Mesodermal cell (in vitro differentiated cells): Measurements from ENCODE around the gene CYLD.

Source experiments
- H3K27ac ChIP-seq: 2 replicates; pipeline ENCODE4 v1.7.0; 2013; ENCODE audit warnings: mild to moderate bottlenecking, low read depth, low read length, moderate library complexity; ENCODE audit not compliant: severe bottlenecking
- H3K36me3 ChIP-seq: 2 replicates; pipeline ENCODE4 v1.7.1; 2013; ENCODE audit warnings: mild to moderate bottlenecking, low read length, moderate library complexity; ENCODE audit not compliant: control insufficient read depth, insufficient read depth
- H3K4me1 ChIP-seq: one replicate; pipeline ENCODE4 v1.7.1; 2013; ENCODE audit warnings: mild to moderate bottlenecking, low read length; ENCODE audit not compliant: insufficient read depth, control insufficient read depth, poor library complexity, severe bottlenecking
- H3K4me3 ChIP-seq: 2 replicates; pipeline ENCODE4 v1.7.0; 2013; ENCODE audit warnings: low read length, control low read depth, mild to moderate bottlenecking; ENCODE audit not compliant: insufficient read depth, poor library complexity, severe bottlenecking; ENCODE audit errors: extremely low read depth
- H3K9me3 ChIP-seq: 2 replicates; pipeline ENCODE4 v1.7.1; 2013; ENCODE audit warnings: mild to moderate bottlenecking, low read length, moderate library complexity; ENCODE audit not compliant: control insufficient read depth
- WGBS, 2 experiments: methylation state at CpG; one replicate each; pipeline ENCODE4 v1.1.5; 2013; ENCODE audit warnings: missing lambda C conversion rate in 2 of 2; ENCODE audit not compliant: insufficient coverage in 2 of 2; 5-methylcytosine and 5-hydroxymethylcytosine counted together

The CYLD gene

DNA sequence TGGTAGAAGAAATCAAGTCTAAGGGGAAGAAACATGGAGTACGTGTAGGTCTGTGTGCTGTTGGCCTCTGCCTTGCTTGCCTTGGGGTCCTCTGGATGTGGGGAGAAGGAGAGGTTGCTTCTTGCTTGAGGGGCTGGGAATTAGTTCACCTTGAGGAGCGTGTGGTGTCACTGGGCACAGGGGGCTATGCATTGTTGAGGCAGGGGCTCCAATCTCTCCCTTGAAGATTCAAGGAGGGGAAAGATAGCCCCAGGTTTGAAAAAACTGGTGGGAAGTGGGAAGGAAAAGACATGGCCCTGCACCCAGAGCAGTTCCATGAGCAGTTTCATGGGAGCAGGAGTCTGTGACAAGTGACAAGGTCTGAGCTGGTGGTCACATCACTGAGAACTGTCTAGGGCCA is 103.4 kb downstream of the CYLD start:
- 87 to 88% methylated on average over 2 of the region's 2 CpGs for WGBS, 2 experiments
- Histone ChIP-seq H3K4me3 (no peak overlapping the region), H3K36me3 (no peaks in the 10 kb centered on the region), H3K27ac (no peak overlapping the region), H3K4me1 (no peaks in the 10 kb centered on the region), H3K9me3 (no peaks in the 10 kb centered on the region)

- H3K27ac ChIP-seq: no peak overlapping the region
- H3K9me3 ChIP-seq: no peaks in the 10 kb centered on the region
- H3K4me3 ChIP-seq: no peak overlapping the region
- H3K4me1 ChIP-seq: no peaks in the 10 kb centered on the region
- H3K36me3 ChIP-seq: no peaks in the 10 kb centered on the region
- WGBS, 2 experiments: 93% methylated on average over 2 of the region's 2 CpGs; no CpG with 5 or more reads in 1 of the 2 experiments
Observed at GRCh38 chr16:50846511-50846910, 104.6 kb downstream of the CYLD start.

DNA sequence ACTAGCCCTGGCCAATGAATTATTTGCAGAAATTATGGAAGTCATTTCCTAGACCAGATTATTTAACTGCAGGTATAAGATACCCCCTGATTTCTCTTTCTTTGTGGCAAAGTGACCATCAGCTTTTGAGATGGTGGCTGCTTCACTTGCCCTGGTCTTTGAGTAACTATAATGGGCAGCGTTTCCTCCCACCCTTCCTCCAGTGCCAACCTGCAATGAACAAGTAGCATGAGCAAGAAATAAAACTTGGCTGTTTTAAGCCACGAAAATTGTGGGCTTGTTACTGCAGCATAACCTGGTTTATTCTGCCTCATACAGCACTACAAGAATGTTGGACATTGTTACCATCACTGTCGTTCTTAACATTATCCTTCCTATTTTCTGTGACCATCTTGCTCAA is 105.3 kb downstream of the CYLD start:
- WGBS, 2 experiments: 79 to 83% methylated on average over 3 of the region's 3 CpGs
- Histone ChIP-seq H3K36me3 (no peaks in the 10 kb centered on the region), H3K9me3 (no peaks in the 10 kb centered on the region), H3K27ac (no peak overlapping the region), H3K4me3 (no peak overlapping the region), H3K4me1 (no peaks in the 10 kb centered on the region)

GRCh38 chr16:50848755-50849514 is 107.0 kb downstream of the CYLD start:
- no peaks in the 10 kb centered on the region for H3K4me1 ChIP-seq
- H3K27ac ChIP-seq: no peak overlapping the region
- H3K36me3 ChIP-seq: no peaks in the 10 kb centered on the region
- 89 to 91% methylated on average over 6 of the region's 7 CpGs for WGBS, 2 experiments
- no peaks in the 10 kb centered on the region for H3K9me3 ChIP-seq
- no peak overlapping the region for H3K4me3 ChIP-seq
